NCI-H2171 treated with DMSO at 0.1 percent for 48 hours (cell line): ENCODE results near the gene GBP4.

Experiments
- DNase-seq: peaks from one replicate; lab custom pipeline; 2025; lab: John Stamatoyannopoulos, UW

Gene GBP4

DNA sequence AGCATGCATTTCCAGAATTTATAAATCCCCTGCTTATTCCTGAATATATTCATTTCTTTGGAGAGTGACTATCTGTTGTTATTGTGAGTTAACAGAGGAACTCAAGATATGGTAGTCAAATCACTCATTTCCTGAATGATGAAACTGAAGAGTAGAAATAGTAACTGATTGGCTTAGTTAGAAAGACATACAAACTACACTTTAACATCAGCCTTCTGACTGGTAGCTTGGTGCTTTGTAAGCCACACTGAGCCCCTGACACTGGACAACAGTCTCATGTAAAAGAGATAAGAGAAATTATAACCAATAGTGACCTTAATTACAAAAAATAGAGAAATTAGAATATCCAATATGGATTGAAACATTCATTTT lies 27.7 kb downstream of the GBP4 start:
- DNase-seq = no peak

DNA sequence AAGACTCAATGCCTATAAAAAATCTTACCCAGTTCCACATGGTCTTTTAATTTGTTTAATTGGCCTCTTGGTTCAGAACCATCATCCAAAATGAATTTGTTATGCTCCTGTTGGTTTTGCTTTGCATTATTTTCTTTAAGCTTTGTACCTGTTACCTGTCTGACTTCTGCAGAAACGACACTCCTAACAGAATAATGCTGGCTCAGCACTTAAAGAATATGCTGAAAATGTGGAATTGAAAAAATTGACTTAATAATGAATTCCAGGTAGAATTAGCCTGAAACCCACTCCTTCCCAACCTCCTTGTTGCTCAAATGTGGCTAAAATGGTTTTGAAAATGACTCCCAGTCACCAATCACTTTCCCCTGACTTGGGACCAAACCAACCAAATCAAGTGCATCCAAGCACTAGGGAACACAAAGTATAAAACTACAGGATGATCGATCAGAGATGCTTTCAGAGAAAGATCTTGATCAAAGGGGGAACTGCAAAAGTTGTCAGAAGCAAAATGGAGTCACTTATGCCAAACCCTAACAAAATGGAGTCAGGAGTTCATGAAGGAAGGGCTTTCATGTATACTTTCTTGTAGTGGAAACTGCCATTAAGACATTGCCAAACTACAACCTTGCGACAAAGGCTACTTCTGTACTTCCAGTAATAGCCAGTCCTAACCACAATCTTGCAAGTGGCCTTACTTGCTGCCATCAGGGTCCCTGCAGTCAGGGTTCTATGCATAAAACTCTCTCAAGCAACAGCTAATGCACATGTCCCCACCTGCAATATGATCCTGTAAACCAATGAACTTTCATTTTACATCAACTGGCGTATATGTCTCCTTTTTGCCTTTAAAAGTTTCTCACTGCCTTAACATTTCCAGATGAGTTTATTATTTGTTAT lies 28.3 kb downstream of the GBP4 start:
- DNase-seq = no peak

GRCh38 chr1:89169166-89169565 lies 29.6 kb downstream of the GBP4 start:
- DNase-seq = no peak

GRCh38 chr1:89167590-89168230 lies 31.0 kb downstream of the GBP4 start:
- DNase-seq = no peak

DNA sequence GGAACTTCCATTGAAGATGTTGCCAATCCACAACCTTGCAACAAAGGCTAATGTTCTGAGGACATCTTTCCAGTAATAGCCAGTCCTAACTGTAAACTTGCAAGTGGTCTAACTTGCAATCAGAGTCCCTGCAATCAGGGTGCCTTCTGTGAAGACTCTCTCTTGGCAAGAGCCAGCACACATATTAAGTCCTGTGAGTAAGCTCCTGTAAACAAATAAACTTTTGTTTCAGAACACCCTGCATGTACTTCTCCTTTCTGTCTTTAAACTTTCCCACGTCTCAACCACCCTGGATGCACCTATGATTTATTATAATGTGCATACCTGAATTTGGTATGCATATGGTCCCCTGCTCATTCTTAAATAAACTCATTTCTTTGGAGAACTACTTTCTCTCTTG lies 32.0 kb downstream of the GBP4 start:
- DNase-seq = no peak

DNA sequence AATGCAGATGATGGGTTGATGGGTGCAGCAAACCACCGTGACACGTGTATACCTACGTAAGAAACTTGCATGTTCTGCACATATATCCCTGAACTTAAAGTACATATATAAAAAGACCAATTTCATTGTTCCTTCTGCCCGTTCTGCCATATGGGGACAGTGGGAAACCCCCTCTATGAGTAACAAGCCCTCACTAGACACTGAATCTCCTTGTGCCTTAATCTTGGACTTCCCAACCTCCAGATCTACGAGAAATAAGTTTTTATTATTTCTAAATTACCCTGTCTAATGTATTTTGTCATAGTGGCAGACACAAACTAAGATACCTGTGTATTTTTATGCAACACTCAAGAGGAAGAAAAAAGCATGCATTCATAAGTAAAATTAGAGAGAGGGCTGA lies 32.9 kb downstream of the GBP4 start:
- DNase-seq = no peak

- no peak for DNase-seq
Observed at GRCh38 chr1:89151047-89151446, 47.7 kb downstream of the GBP4 start.

- no peak for DNase-seq
Observed at GRCh38 chr1:89149976-89150375, 48.8 kb downstream of the GBP4 start.

GRCh38 chr1:89149229-89149628 lies 49.5 kb downstream of the GBP4 start:
- DNase-seq = no peak

DNA sequence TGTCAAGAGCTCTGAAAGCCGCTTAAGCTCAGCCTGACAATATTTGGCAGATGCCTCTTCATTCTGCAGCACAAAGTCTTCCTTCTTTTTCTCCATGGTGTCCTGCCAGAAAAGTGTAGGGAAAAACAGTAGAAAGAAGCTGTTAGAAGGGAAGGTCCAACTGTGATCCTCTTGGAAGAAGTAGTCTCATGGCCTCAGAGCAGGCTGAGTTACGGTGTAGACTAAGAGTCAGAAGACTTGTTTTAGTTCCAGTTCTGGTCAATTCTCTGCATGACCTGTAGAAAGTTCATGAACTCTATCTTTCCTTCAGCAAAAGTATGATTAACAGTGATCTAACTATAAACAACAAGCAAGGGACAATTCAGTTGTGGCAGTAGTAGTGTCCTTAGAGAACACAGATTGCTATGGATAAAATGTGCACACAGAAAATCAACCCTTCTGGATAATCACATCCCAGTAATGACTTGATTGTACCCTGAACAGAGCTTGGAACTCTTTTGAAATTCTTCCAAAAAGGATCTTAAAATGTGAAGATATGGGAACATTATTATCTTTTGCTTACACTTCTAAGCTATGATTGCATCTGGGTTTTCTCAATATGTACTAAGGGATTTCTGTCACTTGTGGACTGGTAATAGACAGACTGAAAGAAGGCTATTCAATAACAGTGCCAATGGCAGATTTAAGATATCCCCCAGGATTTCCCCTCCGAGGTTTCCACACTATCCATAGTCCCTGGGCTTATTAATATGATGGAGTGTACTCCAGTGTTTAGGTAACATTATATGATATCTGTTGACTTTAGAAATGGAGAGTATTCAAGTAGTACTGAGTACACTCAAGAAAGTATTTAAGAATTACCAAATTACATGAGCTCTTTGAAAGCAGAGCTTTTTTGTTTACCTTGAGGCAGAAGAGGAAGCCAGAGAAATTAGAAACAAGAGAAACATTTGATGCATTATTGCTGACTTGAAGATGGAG lies 50.8 kb downstream of the GBP4 start:
- no peak for DNase-seq

GRCh38 chr1:89146721-89147120 lies 52.0 kb downstream of the GBP4 start:
- no peak for DNase-seq

DNA sequence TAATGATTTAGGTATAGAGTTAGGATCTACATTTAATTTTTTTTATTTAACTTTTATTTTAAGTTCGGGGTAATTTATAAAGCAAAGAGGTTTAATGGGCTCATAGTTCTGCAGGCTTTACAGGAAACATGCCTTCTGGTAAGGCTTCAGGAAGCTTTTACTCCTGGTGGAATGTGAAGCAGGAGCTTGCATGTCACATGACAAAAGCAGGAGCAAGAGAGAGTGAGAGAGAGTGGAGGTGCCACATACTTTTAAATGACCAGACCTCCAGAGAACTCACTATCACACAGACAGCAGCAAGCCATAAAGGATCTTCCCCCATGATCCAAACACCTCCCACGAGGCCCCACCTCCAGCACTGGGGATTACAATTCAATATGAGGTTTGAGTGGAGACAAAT lies 55.3 kb downstream of the GBP4 start:
- no peak for DNase-seq

DNA sequence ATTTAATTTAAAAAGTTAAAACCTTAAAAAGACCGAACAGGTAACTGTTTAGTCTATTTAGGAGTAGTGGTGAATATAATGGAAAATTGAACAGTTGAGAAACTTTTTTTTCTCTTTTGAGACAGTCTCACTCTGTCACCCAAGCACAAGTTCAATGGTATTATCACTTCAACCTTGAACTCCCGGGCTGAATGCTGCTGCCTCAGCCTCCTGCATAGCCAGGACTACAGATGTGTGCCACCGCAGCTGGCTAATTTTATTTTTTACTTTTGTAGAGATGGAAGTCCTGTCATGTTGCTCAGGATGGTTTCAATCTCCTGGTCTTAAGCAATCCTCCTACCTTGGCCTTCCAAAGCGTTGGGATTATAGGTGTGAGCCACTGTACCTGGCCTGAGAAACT lies 56.6 kb downstream of the GBP4 start:
- no peak for DNase-seq

DNA sequence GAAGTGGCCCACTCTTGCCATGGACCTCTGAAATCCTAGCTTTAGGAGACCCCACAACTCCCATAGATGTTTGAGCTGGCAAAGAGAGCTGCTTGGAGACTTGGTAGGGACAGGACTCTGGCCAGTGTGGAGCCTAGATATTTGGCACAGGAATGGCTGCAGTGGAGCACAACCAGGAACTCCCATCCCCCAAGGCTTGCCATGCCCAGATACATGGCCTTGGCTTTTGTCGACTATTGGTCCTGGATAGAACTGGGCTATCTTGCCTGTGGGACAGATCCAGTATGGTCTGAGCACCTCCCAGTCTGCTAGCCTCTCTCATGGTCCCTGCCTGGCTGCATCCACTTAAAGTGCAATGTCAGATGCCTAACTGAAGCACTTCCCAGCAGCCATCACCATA lies 65.0 kb downstream of the GBP4 start:
- DNase-seq = no peak
